H4 (cell line): ENCODE measurements around the gene NOVA2. TPM values are rescaled to one million over a fixed set of nuclear protein-coding genes. Genes with fewer than 3 reads are reported as not detected.

ENCODE experiments used
- DNase-seq: peaks from one replicate; pipeline ENCODE4 v3.0.0-alpha.2; 2015; ENCODE audit warnings: low spot score
- total RNA-seq: library from RNA; depleted of rRNA; stranded (reverse); fragments of >200 nt; shearing (Covaris generic); gene quantifications from 2 replicates; pipeline ENCODE4 v1.2.3, GENCODE V29; 2014; rRNA removed

NOVA2 gene
- total RNA-seq = 0.19 and 0.37 TPM in 2 replicates

- peak; percentile 56 for DNase-seq
Measured at GRCh38 chr19:45973553-45974338, at the start of gene NOVA2. TSS of gene NOVA2 (minus strand) at chr19:45973865. CDS start at chr19:45973351, 514 bp downstream.

- DNase-seq = no peak
Measured at GRCh38 chr19:46023311-46023779, 49.7 kb upstream of the NOVA2 start.

GRCh38 chr19:46022431-46023310, 49.0 kb upstream of the NOVA2 start, which contains the start of gene PGLYRP1:
TSS of gene PGLYRP1 (minus strand) at chr19:46023053. CDS start at chr19:46023021, 32 bp downstream.
- no peak for DNase-seq

GRCh38 chr19:46022061-46022430, 48.4 kb upstream of the NOVA2 start:
- no peak for DNase-seq

GRCh38 chr19:46021531-46022041, 47.9 kb upstream of the NOVA2 start:
- no peak for DNase-seq

GRCh38 chr19:46020819-46021125, 47.1 kb upstream of the NOVA2 start:
- no peak for DNase-seq

GRCh38 chr19:46019270-46019669, 45.6 kb upstream of the NOVA2 start:
- no peak for DNase-seq

- no peak for DNase-seq
Measured at GRCh38 chr19:46018729-46019251, 45.1 kb upstream of the NOVA2 start.

GRCh38 chr19:46017874-46018675, 44.4 kb upstream of the NOVA2 start:
- no peak for DNase-seq

- no peak for DNase-seq
Measured at GRCh38 chr19:46017095-46017429, 43.4 kb upstream of the NOVA2 start.

GRCh38 chr19:46016426-46017094, 42.9 kb upstream of the NOVA2 start:
- peak; percentile 39 for DNase-seq

GRCh38 chr19:46015687-46016425, 42.2 kb upstream of the NOVA2 start:
- no peak for DNase-seq

GRCh38 chr19:46014941-46015686, 41.4 kb upstream of the NOVA2 start:
- no peak for DNase-seq

GRCh38 chr19:46014534-46014933, 40.9 kb upstream of the NOVA2 start:
- no peak for DNase-seq

GRCh38 chr19:46009530-46010510, 36.2 kb upstream of the NOVA2 start:
- peak; percentile 36 for DNase-seq

- DNase-seq = no peak
Measured at GRCh38 chr19:46006411-46006810, 32.7 kb upstream of the NOVA2 start.

- DNase-seq = no peak
Measured at GRCh38 chr19:46002678-46003275, 29.1 kb upstream of the NOVA2 start.
